Left hindlimb (tissue), 1 donor: ENCODE measurements around the gene HSDL1.

Experiments used
- DNase-seq: peaks from one replicate; pipeline ENCODE4 v3.0.0-alpha.2; 2018

The HSDL1 gene

GRCh38 chr16:84079664-84080063 is 65.3 kb downstream of the HSDL1 start:
- DNase-seq = no peak

- DNase-seq = no peak
Measured at GRCh38 chr16:84075376-84075775, 69.6 kb downstream of the HSDL1 start.

GRCh38 chr16:84074721-84075120 is 70.3 kb downstream of the HSDL1 start:
- DNase-seq = no peak
